Renal cortex interstitium (tissue), 15 donors: Measurements from ENCODE around the gene GABRP. TPM values are rescaled to one million over a fixed set of nuclear protein-coding genes. Genes with fewer than 3 reads are reported as not detected.
A peak's percentile ranks its signal among the peaks of the same experiment; 100 is the strongest.

Experiments used
- DNase-seq, 11 donors: peaks; one replicate each; pipeline ENCODE4 v3.0.0-alpha.2; 2013; ENCODE audit warnings: low read depth in 9 of 11, low spot score in 4 of 11; ENCODE audit errors: extremely low read depth in 1 of 11
- long read RNA-seq, 16 experiments: transcript quantifications; one replicate each; lab custom pipeline, GENCODE V29; 2026
- polyA plus RNA-seq, 3 donors: library from polyadenylated mRNA; unstranded; fragments of 120-200 nt; gene quantifications; one replicate each; pipeline ENCODE4 v1.2.1, GENCODE V29; 2013; ENCODE audit not compliant: insufficient read length in 3 of 3

GABRP gene
- 1 to 10 TPM; 1.2 to 2.3 (median 1.3) TPM for polyA plus RNA-seq
- long read RNA-seq, donor 1: 0 reads
- long read RNA-seq, donor 2: 0 reads
- long read RNA-seq, donor 3: 0 reads
- long read RNA-seq, donor 4: 0 reads
- long read RNA-seq, donor 5: 0 reads
- long read RNA-seq, donor 6: 0 reads
- long read RNA-seq, donor 7: 0 reads
- long read RNA-seq, donor 8: 0 reads
- long read RNA-seq, donor 9: 0 reads
- long read RNA-seq, donor 10: 0 reads
- long read RNA-seq, donor 11: 0 reads
- long read RNA-seq, donor 12: 0 reads
- long read RNA-seq, donor 13: 0 reads
- long read RNA-seq, donor 14: 0 reads
- long read RNA-seq, donor 15: 0 reads
- long read RNA-seq, donor 16: 0 reads

GRCh38 chr5:170783498-170784247 lies at the start of gene GABRP:
TSS of gene GABRP (plus strand) at chr5:170783725. CDS start at chr5:170788616, 4,891 bp downstream.
- DNase-seq: no peak

GRCh38 chr5:170736966-170737365 lies 46.6 kb upstream of the GABRP start:
- no peak for DNase-seq

GRCh38 chr5:170737591-170737990 lies 45.9 kb upstream of the GABRP start:
- DNase-seq: no peak

GRCh38 chr5:170738840-170739239 lies 44.7 kb upstream of the GABRP start:
- no peak for DNase-seq

GRCh38 chr5:170739446-170739845 lies 44.1 kb upstream of the GABRP start:
- no peak for DNase-seq

GRCh38 chr5:170740551-170741205 lies 42.8 kb upstream of the GABRP start:
- no peak for DNase-seq

GRCh38 chr5:170741801-170742200 lies 41.7 kb upstream of the GABRP start:
- DNase-seq: no peak

- no peak for DNase-seq
Observed at GRCh38 chr5:170743876-170744212, 39.7 kb upstream of the GABRP start.

GRCh38 chr5:170745481-170746071 lies 37.9 kb upstream of the GABRP start:
- DNase-seq: peak in 1 of 11 donors; percentile 36

- no peak for DNase-seq
Observed at GRCh38 chr5:170746075-170746960, 37.2 kb upstream of the GABRP start.

- DNase-seq: no peak
Observed at GRCh38 chr5:170746961-170747340, 36.6 kb upstream of the GABRP start.

- DNase-seq: no peak
Observed at GRCh38 chr5:170747357-170747756, 36.2 kb upstream of the GABRP start.

- DNase-seq: no peak
Observed at GRCh38 chr5:170747851-170748250, 35.7 kb upstream of the GABRP start.

GRCh38 chr5:170748951-170749471 lies 34.5 kb upstream of the GABRP start:
- DNase-seq: no peak

- no peak for DNase-seq
Observed at GRCh38 chr5:170749911-170750431, 33.6 kb upstream of the GABRP start.

GRCh38 chr5:170750791-170751190 lies 32.7 kb upstream of the GABRP start:
- DNase-seq: no peak

- no peak for DNase-seq
Observed at GRCh38 chr5:170751631-170752030, 31.9 kb upstream of the GABRP start.
